Left renal pelvis (tissue), 4 donors: ENCODE results near the gene TRIM32. TPM values are rescaled to one million over a fixed set of nuclear protein-coding genes. Genes with fewer than 3 reads are reported as not detected.

Experiments
- DNase-seq, 4 donors: peaks; one replicate each; pipeline ENCODE4 v3.0.0-alpha.2; 2013; ENCODE audit warnings: low read depth in 4 of 4, low spot score in 3 of 4
- polyA plus RNA-seq, 4 donors: library from polyadenylated mRNA; unstranded; fragments of 120-200 nt; gene quantifications; one replicate each; pipeline ENCODE4 v1.2.1, GENCODE V29; 2013; ENCODE audit not compliant: insufficient read length in 4 of 4

Gene TRIM32
- 10 to 100 TPM; 19.4 to 24.1 (median 21.2) TPM for polyA plus RNA-seq

GRCh38 chr9:116687074-116687753, at the start of gene TRIM32:
TRIM32 (plus strand) TSS chr9:116687305; CDS start chr9:116697743, 10,438 bp downstream.
- DNase-seq: peak; percentile 75 to 84 (median 81)

GRCh38 chr9:116639251-116639741, 47.8 kb upstream of the TRIM32 start:
- no peak for DNase-seq

GRCh38 chr9:116641292-116642059, 45.6 kb upstream of the TRIM32 start:
- DNase-seq: no peak

GRCh38 chr9:116643691-116644090, 43.4 kb upstream of the TRIM32 start:
- DNase-seq: no peak

GRCh38 chr9:116644091-116644688, 42.9 kb upstream of the TRIM32 start:
- no peak for DNase-seq

GRCh38 chr9:116646661-116647514, 40.2 kb upstream of the TRIM32 start:
- DNase-seq: no peak

- DNase-seq: no peak
These were observed 39.6 kb upstream of the TRIM32 start for GRCh38 chr9:116647515-116647809.

- no peak for DNase-seq
These were observed 33.6 kb upstream of the TRIM32 start for GRCh38 chr9:116653348-116654058.

- no peak for DNase-seq
These were observed 33.1 kb upstream of the TRIM32 start for GRCh38 chr9:116654059-116654355.

GRCh38 chr9:116656501-116656971, 30.6 kb upstream of the TRIM32 start:
- DNase-seq: no peak

GRCh38 chr9:116656977-116657376, 30.1 kb upstream of the TRIM32 start:
- DNase-seq: no peak

- DNase-seq: no peak
These were observed 28.8 kb upstream of the TRIM32 start for GRCh38 chr9:116658265-116658664.

- peak in 3 of 4 donors; percentile 33 to 54 (median 45) for DNase-seq
These were observed 25.8 kb upstream of the TRIM32 start for GRCh38 chr9:116661037-116661954.

GRCh38 chr9:116662646-116663310, 24.3 kb upstream of the TRIM32 start:
- peak in 1 of 4 donors; percentile 9 for DNase-seq

GRCh38 chr9:116663581-116663980, 23.5 kb upstream of the TRIM32 start:
- no peak for DNase-seq

- no peak for DNase-seq
These were observed 18.0 kb upstream of the TRIM32 start for GRCh38 chr9:116668970-116669695.

GRCh38 chr9:116671605-116672004, 15.5 kb upstream of the TRIM32 start:
- no peak for DNase-seq

GRCh38 chr9:116673375-116673774, 13.7 kb upstream of the TRIM32 start:
- no peak for DNase-seq
